Ovary (tissue), 3 donors: Measurements from ENCODE around the gene ATP5PF.

Source experiments
- EP300 ChIP-seq: sonication (generic); formaldehyde crosslinking; IDR thresholded peaks from one replicate; pipeline ENCODE4 v1.6.1; 2017; ENCODE audit warnings: antibody characterized with exemption
- TF ChIP-seq, protein P1 (sequence below), 3 donors: fragments of 450-650 bp in 2 of 3; fragments of 200-600 bp in 1 of 3; IDR thresholded peaks; one replicate each; pipeline versions ENCODE4 v1.5.1 to v1.8.0; 2016 to 2022; ENCODE audit warnings: antibody characterized with exemption in 3 of 3, mild to moderate bottlenecking in 1 of 3
- donor health status: DM: no; HTN: no; CAD: no.

DNA sequence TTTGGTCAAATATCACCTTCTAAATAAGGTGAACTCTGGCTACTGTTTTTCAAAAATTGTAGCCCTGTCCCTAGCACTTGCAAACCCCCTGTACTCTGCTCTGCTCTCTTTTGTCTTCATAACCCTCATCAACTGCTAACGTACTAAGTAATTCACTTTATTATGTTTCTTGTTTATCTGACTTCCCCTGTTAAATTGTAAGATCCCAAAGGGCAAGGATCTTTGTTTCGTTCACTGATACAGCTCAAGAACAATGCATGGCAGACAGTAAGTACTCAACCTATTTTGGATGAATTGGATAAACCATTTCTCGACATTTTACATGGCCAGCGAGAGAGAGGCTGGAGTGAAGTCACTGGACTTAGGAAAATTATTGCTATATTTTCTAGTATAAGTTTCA, 46.9 kb downstream of the ATP5PF start:
- TF ChIP-seq, protein P1, sequence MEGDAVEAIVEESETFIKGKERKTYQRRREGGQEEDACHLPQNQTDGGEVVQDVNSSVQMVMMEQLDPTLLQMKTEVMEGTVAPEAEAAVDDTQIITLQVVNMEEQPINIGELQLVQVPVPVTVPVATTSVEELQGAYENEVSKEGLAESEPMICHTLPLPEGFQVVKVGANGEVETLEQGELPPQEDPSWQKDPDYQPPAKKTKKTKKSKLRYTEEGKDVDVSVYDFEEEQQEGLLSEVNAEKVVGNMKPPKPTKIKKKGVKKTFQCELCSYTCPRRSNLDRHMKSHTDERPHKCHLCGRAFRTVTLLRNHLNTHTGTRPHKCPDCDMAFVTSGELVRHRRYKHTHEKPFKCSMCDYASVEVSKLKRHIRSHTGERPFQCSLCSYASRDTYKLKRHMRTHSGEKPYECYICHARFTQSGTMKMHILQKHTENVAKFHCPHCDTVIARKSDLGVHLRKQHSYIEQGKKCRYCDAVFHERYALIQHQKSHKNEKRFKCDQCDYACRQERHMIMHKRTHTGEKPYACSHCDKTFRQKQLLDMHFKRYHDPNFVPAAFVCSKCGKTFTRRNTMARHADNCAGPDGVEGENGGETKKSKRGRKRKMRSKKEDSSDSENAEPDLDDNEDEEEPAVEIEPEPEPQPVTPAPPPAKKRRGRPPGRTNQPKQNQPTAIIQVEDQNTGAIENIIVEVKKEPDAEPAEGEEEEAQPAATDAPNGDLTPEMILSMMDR (IDR thresholded peaks at IDR 0.05): no peak
- no peak for TF ChIP-seq EP300
